Thoracic aorta (tissue), 2 donors: ENCODE measurements around the gene KCNJ14. TPM values are rescaled to one million over a fixed set of nuclear protein-coding genes. Genes with fewer than 3 reads are reported as not detected.

Source experiments
- ATAC-seq: fragments of 150-250 bp; one replicate; pipeline ENCODE4 v1.8.0; 2017; ENCODE audit warnings: low read depth; ENCODE audit not compliant: insufficient number of reproducible peaks, low FRiP score
- DNase-seq: peaks from one replicate; pipeline ENCODE4 v3.0.0-alpha.2; 2020; ENCODE audit warnings: low spot score
- H3K27ac ChIP-seq, 2 donors: fragments of 200-600 bp; sonication (generic); 1 replicate in 1 of 2; 2 replicates in 1 of 2; pipeline ENCODE4 v1.5.1; 2016; ENCODE audit warnings: mild to moderate bottlenecking in 2 of 2, moderate library complexity in 2 of 2
- H3K27me3 ChIP-seq: fragments of 200-600 bp; sonication (generic); replicated peaks from 2 replicates; pipeline ENCODE4 v1.6.0; 2016; ENCODE audit warnings: mild to moderate bottlenecking; ENCODE audit not compliant: insufficient read depth
- H3K36me3 ChIP-seq: fragments of 200-600 bp; sonication (generic); one replicate; pipeline ENCODE4 v1.5.1; 2016
- H3K4me1 ChIP-seq, 2 donors: fragments of 200-600 bp; sonication (generic); 1 replicate in 1 of 2; 2 replicates in 1 of 2; pipeline versions ENCODE4 v1.5.1 to v1.6.0; 2016; ENCODE audit warnings: low read depth in 2 of 2, mild to moderate bottlenecking in 1 of 2; ENCODE audit not compliant: control insufficient read depth in 1 of 2
- H3K4me3 ChIP-seq: fragments of 200-600 bp; sonication (generic); 2 replicates; pipeline ENCODE4 v1.5.1; 2016; ENCODE audit warnings: mild to moderate bottlenecking
- H3K9me3 ChIP-seq: fragments of 200-600 bp; sonication (generic); 2 replicates; pipeline ENCODE4 v1.5.1; 2016
- total RNA-seq, 2 donors: library from RNA; depleted of rRNA; stranded (reverse); fragments of >200 nt; gene quantifications; one replicate each; pipeline versions ENCODE4 v1.1.0 to v1.2.3, GENCODE V29; 2016
- TF ChIP-seq, protein P1 (sequence below): fragments of 200-600 bp; sonication (generic); IDR thresholded peaks from one replicate; pipeline ENCODE4 v1.5.1; 2019; ENCODE audit warnings: antibody characterized with exemption

Gene KCNJ14
- total RNA-seq, 2 donors from 2014 or later: 0.27 to 1.2 TPM

- no peak for ATAC-seq
- Histone ChIP-seq H3K27ac (no peak overlapping the region), H3K27me3 (no peaks in the 10 kb centered on the region), H3K36me3 (peaks cover 9% of the 10 kb centered on the region), H3K4me1 (no peaks in the 10 kb centered on the region), H3K9me3 (no peaks in the 10 kb centered on the region), H3K4me3 (no peak overlapping the region)
- no peak for DNase-seq
- TF ChIP-seq, protein P1, sequence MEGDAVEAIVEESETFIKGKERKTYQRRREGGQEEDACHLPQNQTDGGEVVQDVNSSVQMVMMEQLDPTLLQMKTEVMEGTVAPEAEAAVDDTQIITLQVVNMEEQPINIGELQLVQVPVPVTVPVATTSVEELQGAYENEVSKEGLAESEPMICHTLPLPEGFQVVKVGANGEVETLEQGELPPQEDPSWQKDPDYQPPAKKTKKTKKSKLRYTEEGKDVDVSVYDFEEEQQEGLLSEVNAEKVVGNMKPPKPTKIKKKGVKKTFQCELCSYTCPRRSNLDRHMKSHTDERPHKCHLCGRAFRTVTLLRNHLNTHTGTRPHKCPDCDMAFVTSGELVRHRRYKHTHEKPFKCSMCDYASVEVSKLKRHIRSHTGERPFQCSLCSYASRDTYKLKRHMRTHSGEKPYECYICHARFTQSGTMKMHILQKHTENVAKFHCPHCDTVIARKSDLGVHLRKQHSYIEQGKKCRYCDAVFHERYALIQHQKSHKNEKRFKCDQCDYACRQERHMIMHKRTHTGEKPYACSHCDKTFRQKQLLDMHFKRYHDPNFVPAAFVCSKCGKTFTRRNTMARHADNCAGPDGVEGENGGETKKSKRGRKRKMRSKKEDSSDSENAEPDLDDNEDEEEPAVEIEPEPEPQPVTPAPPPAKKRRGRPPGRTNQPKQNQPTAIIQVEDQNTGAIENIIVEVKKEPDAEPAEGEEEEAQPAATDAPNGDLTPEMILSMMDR: no peak
Measured at GRCh38 chr19:48458016-48458415, 2.6 kb downstream of the KCNJ14 start.

GRCh38 chr19:48461651-48461981 is 6.2 kb downstream of the KCNJ14 start:
- no peak overlapping the region for H3K27ac ChIP-seq
- TF ChIP-seq, protein P1: no peak
- H3K36me3 ChIP-seq: no peaks in the 10 kb centered on the region
- H3K27me3 ChIP-seq: no peaks in the 10 kb centered on the region
- no peak overlapping the region for H3K4me3 ChIP-seq
- no peak for DNase-seq
- no peaks in the 10 kb centered on the region for H3K9me3 ChIP-seq
- H3K4me1 ChIP-seq: no peaks in the 10 kb centered on the region
- ATAC-seq: no peak

DNA sequence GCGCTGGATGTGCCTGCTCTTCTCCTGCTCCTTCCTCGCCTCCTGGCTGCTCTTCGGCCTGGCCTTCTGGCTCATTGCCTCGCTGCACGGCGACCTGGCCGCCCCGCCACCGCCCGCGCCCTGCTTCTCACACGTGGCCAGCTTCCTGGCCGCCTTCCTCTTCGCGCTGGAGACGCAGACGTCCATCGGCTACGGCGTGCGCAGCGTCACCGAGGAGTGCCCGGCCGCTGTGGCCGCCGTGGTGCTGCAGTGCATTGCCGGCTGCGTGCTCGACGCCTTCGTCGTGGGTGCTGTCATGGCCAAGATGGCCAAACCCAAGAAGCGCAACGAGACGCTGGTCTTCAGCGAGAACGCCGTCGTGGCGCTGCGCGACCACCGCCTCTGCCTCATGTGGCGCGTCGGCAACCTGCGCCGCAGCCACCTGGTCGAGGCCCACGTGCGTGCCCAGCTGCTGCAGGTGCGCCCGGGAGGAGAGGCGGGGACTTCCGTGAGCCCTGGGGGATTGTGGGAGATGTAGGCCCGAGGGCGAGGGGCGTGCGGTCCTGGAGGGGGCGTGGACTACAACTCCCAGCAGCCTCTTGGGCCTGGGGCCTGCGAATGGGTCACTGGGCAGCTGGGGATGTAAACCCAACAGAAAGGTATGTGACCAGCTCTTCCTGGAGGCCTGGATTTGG is 6.7 kb downstream of the KCNJ14 start:
- Histone ChIP-seq H3K27me3 (no peaks in the 10 kb centered on the region), H3K4me3 (no peak overlapping the region), H3K36me3 (no peaks in the 10 kb centered on the region), H3K27ac (no peak overlapping the region), H3K4me1 (no peaks in the 10 kb centered on the region), H3K9me3 (no peaks in the 10 kb centered on the region)
- no peak for ATAC-seq
- DNase-seq: no peak
- TF ChIP-seq, protein P1: no peak

DNA sequence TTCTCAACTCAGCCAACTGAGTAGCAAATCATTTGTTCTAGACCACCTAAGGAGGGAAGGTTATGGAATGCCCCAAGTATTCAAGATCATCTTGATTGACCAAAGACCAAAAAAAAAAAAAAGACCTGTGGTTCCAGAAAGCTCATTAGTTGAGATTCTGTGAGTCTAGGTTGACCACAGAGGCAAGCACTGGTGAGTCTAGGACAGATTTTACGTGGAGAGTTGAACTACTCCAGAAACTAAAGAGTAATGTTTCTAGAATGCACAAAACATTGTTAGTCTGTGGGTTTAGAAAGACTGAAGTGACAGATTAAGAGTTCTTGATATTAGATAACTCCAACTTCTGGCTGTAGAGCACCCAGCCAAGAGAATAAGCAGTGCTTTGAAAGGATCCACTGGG is 9.8 kb downstream of the KCNJ14 start:
- Histone ChIP-seq H3K4me1 (peaks cover 3 to 10% of the 10 kb centered on the region in 2 donors), H3K4me3 (no peak overlapping the region), H3K27me3 (no peaks in the 10 kb centered on the region), H3K27ac (no peak overlapping the region), H3K36me3 (peaks cover 2% of the 10 kb centered on the region), H3K9me3 (no peaks in the 10 kb centered on the region)
- no peak for DNase-seq
- ATAC-seq: no peak
- TF ChIP-seq, protein P1: no peak

- DNase-seq (no peak), ATAC-seq (no peak)
- Histone ChIP-seq H3K36me3 (peaks cover 17% of the 10 kb centered on the region), H3K9me3 (no peaks in the 10 kb centered on the region), H3K4me3 (no peak overlapping the region), H3K27me3 (no peaks in the 10 kb centered on the region), H3K27ac (no peak overlapping the region), H3K4me1 (peaks cover 6 to 18% of the 10 kb centered on the region in 2 donors)
- TF ChIP-seq, protein P1: no peak
Measured at GRCh38 chr19:48466561-48467325, 11.4 kb downstream of the KCNJ14 start.
